Measurements from ENCODE around the gene SCRN3. TPM values are rescaled to one million over a fixed set of nuclear protein-coding genes. Genes with fewer than 3 reads are reported as not detected.
"Not testable (repeated sequence)": the region's sequence is repeated elsewhere in the genome, so short reads cannot be mapped to it uniquely, and the experiment has no call there.

SCRN3 gene
- polyA plus RNA-seq, 1 experiment: 22.8 TPM

DNA sequence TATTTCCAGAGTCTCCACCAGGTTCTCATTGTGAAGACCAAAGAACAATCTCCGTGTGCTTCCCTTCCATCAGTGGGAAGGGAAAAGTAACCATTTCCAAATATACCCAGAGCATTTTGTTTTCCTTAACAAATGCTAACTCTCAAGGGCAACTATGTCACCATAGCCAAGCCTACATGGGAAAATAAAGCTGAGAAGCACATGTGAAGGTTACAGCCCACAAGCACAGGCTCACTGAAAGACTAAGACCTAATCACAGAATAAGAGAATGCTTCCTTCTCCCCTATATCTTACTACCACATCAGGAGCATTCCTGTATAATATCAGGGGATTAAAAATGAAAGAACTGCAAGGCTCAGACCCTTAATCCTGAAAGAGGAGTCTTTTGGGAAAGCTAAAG is 32.6 kb upstream of the SCRN3 start:
- CTCF ChIA-PET: interaction anchor here (1.2 kb wide), 1 partner anchor 12 kb away, joined by 6 read pairs; no protein-coding TSS in a partner anchor
- POLR2A ChIA-PET: no interaction called here
- Histone ChIP-seq H3K27ac (ENCODE audit: low read depth, low read length) (no peak overlapping the region), H3K9me3 (ENCODE audit: control insufficient read depth, insufficient read depth, low read length) (peaks cover 8% of the 10 kb centered on the region), H3K27me3 (ENCODE audit: control insufficient read depth, insufficient read depth, low read length) (no peaks in the 10 kb centered on the region), H3K4me3 (ENCODE audit: low read depth, low read length) (no peak overlapping the region)
- no peak for DNase-seq (ENCODE audit: low read depth, low spot score)
- TF ChIP-seq, protein P1, sequence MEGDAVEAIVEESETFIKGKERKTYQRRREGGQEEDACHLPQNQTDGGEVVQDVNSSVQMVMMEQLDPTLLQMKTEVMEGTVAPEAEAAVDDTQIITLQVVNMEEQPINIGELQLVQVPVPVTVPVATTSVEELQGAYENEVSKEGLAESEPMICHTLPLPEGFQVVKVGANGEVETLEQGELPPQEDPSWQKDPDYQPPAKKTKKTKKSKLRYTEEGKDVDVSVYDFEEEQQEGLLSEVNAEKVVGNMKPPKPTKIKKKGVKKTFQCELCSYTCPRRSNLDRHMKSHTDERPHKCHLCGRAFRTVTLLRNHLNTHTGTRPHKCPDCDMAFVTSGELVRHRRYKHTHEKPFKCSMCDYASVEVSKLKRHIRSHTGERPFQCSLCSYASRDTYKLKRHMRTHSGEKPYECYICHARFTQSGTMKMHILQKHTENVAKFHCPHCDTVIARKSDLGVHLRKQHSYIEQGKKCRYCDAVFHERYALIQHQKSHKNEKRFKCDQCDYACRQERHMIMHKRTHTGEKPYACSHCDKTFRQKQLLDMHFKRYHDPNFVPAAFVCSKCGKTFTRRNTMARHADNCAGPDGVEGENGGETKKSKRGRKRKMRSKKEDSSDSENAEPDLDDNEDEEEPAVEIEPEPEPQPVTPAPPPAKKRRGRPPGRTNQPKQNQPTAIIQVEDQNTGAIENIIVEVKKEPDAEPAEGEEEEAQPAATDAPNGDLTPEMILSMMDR (IDR thresholded peaks at IDR 0.05; ENCODE audit: low read depth, low read length): no peak

DNA sequence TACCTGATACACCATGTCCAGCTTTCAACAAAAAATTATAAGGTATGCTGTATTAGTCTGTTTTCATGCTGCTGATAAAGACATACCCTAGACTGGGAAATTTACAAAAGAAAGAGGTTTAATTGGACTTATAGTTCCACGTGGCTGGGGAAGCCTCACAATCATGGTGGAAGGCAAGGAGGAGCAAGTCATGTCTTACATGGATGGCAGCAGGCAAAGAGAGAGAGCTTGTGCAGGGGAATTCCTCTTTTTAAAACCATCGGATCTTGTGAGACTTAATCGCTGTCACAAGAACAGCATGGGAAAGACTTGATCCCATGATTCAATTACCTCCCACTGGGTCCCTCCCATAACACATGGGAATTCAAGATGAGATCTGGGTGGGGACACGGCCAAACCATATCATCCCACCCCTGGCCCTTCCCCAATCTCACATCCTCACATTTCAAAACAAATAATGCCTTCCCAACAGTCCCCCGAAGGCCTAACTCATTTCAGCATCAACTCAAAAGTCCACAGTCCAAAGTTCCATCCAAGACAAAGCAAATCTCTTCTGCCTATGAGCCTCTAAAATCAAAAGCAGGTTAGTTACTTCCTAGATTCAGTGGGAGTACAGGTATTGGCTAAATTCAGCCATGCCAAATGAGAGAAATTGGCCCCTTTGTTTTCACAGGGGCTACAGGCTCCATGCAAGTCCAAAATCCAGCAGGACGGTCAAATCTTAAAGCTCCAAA is 31.9 kb upstream of the SCRN3 start:
- H3K27me3 ChIP-seq (ENCODE audit: control insufficient read depth, insufficient read depth, low read length); POLR2A ChIA-PET; H3K4me3 ChIP-seq (ENCODE audit: low read depth, low read length); H3K27ac ChIP-seq (ENCODE audit: low read depth, low read length); H3K9me3 ChIP-seq (ENCODE audit: control insufficient read depth, insufficient read depth, low read length); DNase-seq (ENCODE audit: low read depth, low spot score): not testable (repeated sequence)
- CTCF ChIA-PET: interaction anchor here (1.2 kb wide), 1 partner anchor 13 kb away, joined by 6 read pairs; no protein-coding TSS in a partner anchor

DNA sequence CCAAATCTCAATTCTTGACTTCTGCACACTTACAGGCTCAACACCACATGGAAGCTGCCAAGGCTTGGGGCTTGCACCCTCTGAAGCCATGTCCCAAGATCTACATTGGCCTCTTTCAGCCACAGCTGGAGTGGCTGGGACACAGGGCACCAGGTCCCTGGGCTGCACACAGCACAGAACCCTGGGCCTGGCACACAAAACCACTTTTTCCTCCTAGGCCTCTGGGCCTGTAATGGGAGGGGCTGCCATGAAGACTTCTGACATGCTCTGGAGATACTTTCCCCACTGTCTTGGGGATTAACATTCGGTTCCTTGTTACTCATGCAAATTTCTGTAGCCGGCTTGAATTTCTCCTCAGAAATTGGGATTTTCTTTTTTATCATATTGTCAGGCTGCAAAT is 30.9 kb upstream of the SCRN3 start:
- Histone ChIP-seq H3K9me3 (ENCODE audit: control insufficient read depth, insufficient read depth, low read length) (peaks cover 8% of the 10 kb centered on the region), H3K27ac (ENCODE audit: low read depth, low read length) (no peak overlapping the region), H3K27me3 (ENCODE audit: control insufficient read depth, insufficient read depth, low read length) (no peaks in the 10 kb centered on the region), H3K4me3 (ENCODE audit: low read depth, low read length) (no peak overlapping the region)
- ChIA-PET CTCF (no interaction called here), POLR2A (no interaction called here)
- DNase-seq (ENCODE audit: low read depth, low spot score): no peak
- TF ChIP-seq, protein P1 (IDR thresholded peaks at IDR 0.05; ENCODE audit: low read depth, low read length): no peak

DNA sequence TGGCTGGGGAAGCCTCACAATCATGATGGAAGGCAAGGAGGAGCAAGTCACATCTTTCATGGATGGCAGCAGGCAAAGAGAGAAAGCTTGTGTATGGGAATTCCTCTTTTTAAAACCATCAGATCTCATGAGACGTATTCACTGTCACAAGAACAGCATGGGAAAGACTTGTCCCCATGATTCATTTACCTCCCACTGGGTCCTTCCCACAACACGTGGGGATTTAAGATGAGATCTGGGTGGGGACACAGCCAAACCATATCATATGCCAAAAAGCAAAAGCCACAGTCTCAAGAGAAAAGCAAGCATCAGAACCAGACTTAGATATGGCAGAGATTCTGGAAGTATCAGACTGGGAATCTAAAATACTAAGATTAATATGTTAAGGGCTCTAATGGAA is 30.0 kb upstream of the SCRN3 start:
- Histone ChIP-seq H3K9me3 (ENCODE audit: control insufficient read depth, insufficient read depth, low read length) (peaks cover 8% of the 10 kb centered on the region), H3K4me3 (ENCODE audit: low read depth, low read length) (no peak overlapping the region), H3K27ac (ENCODE audit: low read depth, low read length) (no peak overlapping the region), H3K27me3 (ENCODE audit: control insufficient read depth, insufficient read depth, low read length) (no peaks in the 10 kb centered on the region)
- TF ChIP-seq, protein P1 (IDR thresholded peaks at IDR 0.05; ENCODE audit: low read depth, low read length): no peak
- POLR2A ChIA-PET: no interaction called here
- DNase-seq (ENCODE audit: low read depth, low spot score): no peak
- CTCF ChIA-PET: no interaction called here

DNA sequence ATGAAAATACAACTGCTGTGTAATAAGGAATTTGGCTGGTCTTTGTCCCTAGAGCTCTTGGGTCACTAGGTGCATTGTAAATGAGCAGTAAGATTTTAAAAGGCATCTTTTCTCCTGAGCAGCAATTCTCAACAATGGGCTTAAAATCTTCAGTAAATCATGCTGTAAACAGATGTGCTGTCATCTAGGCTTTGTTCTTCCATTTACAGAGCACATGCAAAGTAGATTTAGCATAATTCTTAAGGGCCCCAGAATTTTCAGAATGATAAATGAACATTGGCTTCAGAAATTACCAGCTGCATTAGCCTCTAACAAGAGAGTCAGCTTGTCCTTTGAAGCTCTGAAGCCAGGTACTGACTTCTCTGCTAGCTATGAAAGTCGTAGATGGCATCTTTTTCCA is 26.8 kb upstream of the SCRN3 start:
- TF ChIP-seq, protein P1 (IDR thresholded peaks at IDR 0.05; ENCODE audit: low read depth, low read length): no peak
- ChIA-PET CTCF (no interaction called here), POLR2A (no interaction called here)
- Histone ChIP-seq H3K4me3 (ENCODE audit: low read depth, low read length) (no peak overlapping the region), H3K27ac (ENCODE audit: low read depth, low read length) (no peak overlapping the region), H3K9me3 (ENCODE audit: control insufficient read depth, insufficient read depth, low read length) (peaks cover 8% of the 10 kb centered on the region), H3K27me3 (ENCODE audit: control insufficient read depth, insufficient read depth, low read length) (no peaks in the 10 kb centered on the region)
- DNase-seq (ENCODE audit: low read depth, low spot score): no peak

Measured in AG04450 (cell line).